Measurements from ENCODE around the gene PLEKHA6.
A peak's percentile ranks its signal among the peaks of the same experiment; 100 is the strongest.

The PLEKHA6 gene

DNA sequence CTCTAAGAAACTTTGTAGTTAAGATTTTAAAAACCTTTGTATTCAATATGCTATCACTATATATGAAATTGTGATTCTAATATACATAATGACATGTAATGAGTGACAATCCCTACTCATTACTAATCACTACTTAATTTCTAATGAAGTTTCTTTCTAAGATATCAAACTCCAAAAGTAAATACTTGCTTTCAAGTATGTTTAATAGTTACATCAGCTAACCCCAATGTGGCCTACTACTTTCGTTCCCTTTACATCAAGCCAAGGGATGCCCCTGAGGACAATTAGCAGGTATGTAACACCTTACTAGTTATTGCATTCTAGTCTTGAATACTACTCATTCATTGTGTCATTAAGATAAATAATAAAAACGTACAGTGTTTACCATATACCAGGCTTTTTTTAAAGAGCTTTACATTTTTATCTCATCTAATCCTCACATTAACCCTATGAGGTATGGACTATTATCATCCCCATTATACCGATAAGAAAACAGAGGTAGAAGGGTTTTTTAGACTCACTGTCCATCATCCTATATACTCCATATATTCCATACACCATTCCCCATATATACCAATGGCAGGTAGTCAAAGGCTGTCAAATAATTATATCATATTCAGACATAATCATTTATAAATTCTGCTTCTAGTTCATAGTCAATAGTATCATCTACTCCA lies 47.7 kb upstream of the PLEKHA6 start:
- H2BK12ac ChIP-seq (ENCODE audit: low read length in 2 of 2), result no peak overlapping the region
- H3K4me3 ChIP-seq (ENCODE audit: insufficient read depth in 1 of 2, low read depth in 1 of 2, low read length in 2 of 2), result peak overlapping the region in 1 of 2 experiments; percentile 89
- no peak overlapping the region for H3K18ac ChIP-seq (ENCODE audit: low read depth in 1 of 2, low read length in 2 of 2)
- H4K91ac ChIP-seq (ENCODE audit: low read length), result no peak overlapping the region
- H3K9me3 ChIP-seq (ENCODE audit: control insufficient read depth, low read length), result no peaks in the 10 kb centered on the region
- H2BK15ac ChIP-seq (ENCODE audit: low read depth, poor library complexity, severe bottlenecking), result no peak overlapping the region
- no peak overlapping the region for H3K14ac ChIP-seq (ENCODE audit: low read length in 2 of 2)
- peaks cover 8 to 60% of the 10 kb centered on the region in 2 experiments for H3K36me3 ChIP-seq (ENCODE audit: control insufficient read depth in 1 of 2, insufficient read depth in 2 of 2, low read depth in 1 of 2, low read length in 2 of 2)
- H3K27me3 ChIP-seq (ENCODE audit: control insufficient read depth in 1 of 2, insufficient read depth in 1 of 2, low read length in 2 of 2), result no peaks in the 10 kb centered on the region
- no peak overlapping the region for H3K4ac ChIP-seq (ENCODE audit: low read depth in 1 of 2, low read length in 2 of 2)
- peak overlapping the region; percentile 46 for H3K4me2 ChIP-seq (ENCODE audit: low read length, poor library complexity, severe bottlenecking)
- H3K79me1 ChIP-seq (replicated peaks; ENCODE audit: low read length, poor library complexity, severe bottlenecking), result peaks cover 3% of the 10 kb centered on the region
- H2AFZ ChIP-seq (ENCODE audit: low read depth, low read length), result no peak overlapping the region
- no peak overlapping the region for H2BK5ac ChIP-seq (ENCODE audit: low read depth, low read length, poor library complexity, severe bottlenecking)
- DNase-seq, result peak; percentile 23
- peak overlapping the region; percentile 100 for H3K9ac ChIP-seq (ENCODE audit: low read length)
- no peak overlapping the region for H4K8ac ChIP-seq (ENCODE audit: low read length)
- H3K27ac ChIP-seq (ENCODE audit: low read length, poor library complexity, severe bottlenecking), result no peak overlapping the region
- H2AK5ac ChIP-seq (ENCODE audit: low read length, severe bottlenecking), result no peak overlapping the region
- no peak overlapping the region for H2BK120ac ChIP-seq (ENCODE audit: low read depth, low read length)
- peaks cover under 1% of the 10 kb centered on the region for H3K4me1 ChIP-seq (ENCODE audit: control insufficient read depth, insufficient read depth, low read depth, low read length)
- 21% methylated on average over 2 of the region's 3 CpGs for WGBS
- no peak overlapping the region for H3K23ac ChIP-seq (ENCODE audit: low read length in 2 of 2)

DNA sequence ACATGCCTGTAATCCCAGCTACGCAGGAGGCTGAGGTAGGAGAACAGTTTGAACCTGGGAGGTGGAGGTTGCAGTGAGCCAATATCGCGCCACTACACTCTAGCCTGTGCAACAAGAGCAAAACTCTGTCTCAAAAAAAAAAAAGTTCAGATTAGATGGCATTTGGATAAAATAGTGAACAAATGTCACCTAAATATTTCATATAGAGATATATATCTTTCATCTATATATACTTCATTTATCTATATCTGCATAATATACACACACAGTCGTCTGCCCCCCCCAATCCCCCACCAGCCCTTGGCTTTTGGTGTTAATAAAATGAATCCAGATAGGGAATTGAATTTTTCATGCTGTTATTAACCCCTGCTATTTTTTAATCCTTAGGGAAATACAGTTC lies 46.9 kb upstream of the PLEKHA6 start:
- H3K36me3 ChIP-seq (ENCODE audit: control insufficient read depth in 1 of 2, insufficient read depth in 2 of 2, low read depth in 1 of 2, low read length in 2 of 2), result peaks cover 11 to 66% of the 10 kb centered on the region in 2 experiments
- H3K27me3 ChIP-seq (ENCODE audit: control insufficient read depth in 1 of 2, insufficient read depth in 1 of 2, low read length in 2 of 2), result no peaks in the 10 kb centered on the region
- H3K23ac ChIP-seq (ENCODE audit: low read length in 2 of 2), result no peak overlapping the region
- H3K27ac ChIP-seq (ENCODE audit: low read length, poor library complexity, severe bottlenecking), result no peak overlapping the region
- H2BK15ac ChIP-seq (ENCODE audit: low read depth, poor library complexity, severe bottlenecking), result no peak overlapping the region
- peak overlapping the region; percentile 70 for H3K4me2 ChIP-seq (ENCODE audit: low read length, poor library complexity, severe bottlenecking)
- no peak overlapping the region for H3K4ac ChIP-seq (ENCODE audit: low read depth in 1 of 2, low read length in 2 of 2)
- 82% methylated on average over 1 of the region's 4 CpGs for WGBS
- H3K9ac ChIP-seq (ENCODE audit: low read length), result peak overlapping the region; percentile 100
- no peak overlapping the region for H2AK5ac ChIP-seq (ENCODE audit: low read length, severe bottlenecking)
- no peak overlapping the region for H2BK120ac ChIP-seq (ENCODE audit: low read depth, low read length)
- peaks cover 4% of the 10 kb centered on the region for H3K79me1 ChIP-seq (replicated peaks; ENCODE audit: low read length, poor library complexity, severe bottlenecking)
- no peak overlapping the region for H2AFZ ChIP-seq (ENCODE audit: low read depth, low read length)
- no peak overlapping the region for H4K91ac ChIP-seq (ENCODE audit: low read length)
- H3K4me1 ChIP-seq (ENCODE audit: control insufficient read depth, insufficient read depth, low read depth, low read length), result peaks cover 2% of the 10 kb centered on the region
- H2BK12ac ChIP-seq (ENCODE audit: low read length in 2 of 2), result no peak overlapping the region
- peak; percentile 10 for DNase-seq
- H4K8ac ChIP-seq (ENCODE audit: low read length), result no peak overlapping the region
- no peak overlapping the region for H2BK5ac ChIP-seq (ENCODE audit: low read depth, low read length, poor library complexity, severe bottlenecking)
- H3K9me3 ChIP-seq (ENCODE audit: control insufficient read depth, low read length), result no peaks in the 10 kb centered on the region
- no peak overlapping the region for H3K18ac ChIP-seq (ENCODE audit: low read depth in 1 of 2, low read length in 2 of 2)
- no peak overlapping the region for H3K14ac ChIP-seq (ENCODE audit: low read length in 2 of 2)
- peak overlapping the region in 1 of 2 experiments; percentile 89 for H3K4me3 ChIP-seq (ENCODE audit: insufficient read depth in 1 of 2, low read depth in 1 of 2, low read length in 2 of 2)

DNA sequence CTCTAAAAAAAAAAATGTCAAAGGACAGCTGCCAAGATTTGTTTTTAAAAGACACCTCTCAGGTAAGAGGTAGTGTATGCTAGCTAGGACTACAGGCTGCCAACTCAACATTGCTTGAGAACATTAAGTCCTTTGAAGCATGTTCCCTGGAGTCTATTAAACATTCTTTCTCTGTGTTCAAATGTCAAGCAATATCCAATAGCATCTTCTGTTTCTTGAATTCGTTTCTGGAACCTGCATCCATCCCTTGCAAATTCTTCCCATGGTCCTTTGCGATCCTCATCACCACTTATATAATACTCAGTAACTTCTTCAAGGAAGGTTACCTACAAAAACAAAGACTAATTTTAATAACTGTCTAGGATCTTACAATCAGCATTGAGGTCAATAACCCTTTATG lies 46.3 kb upstream of the PLEKHA6 start:
- Histone ChIP-seq H2BK12ac (ENCODE audit: low read length in 2 of 2) (no peak overlapping the region), H3K18ac (ENCODE audit: low read depth in 1 of 2, low read length in 2 of 2) (no peak overlapping the region), H3K9me3 (ENCODE audit: control insufficient read depth, low read length) (no peaks in the 10 kb centered on the region), H3K9ac (ENCODE audit: low read length) (peak overlapping the region; percentile 100), H4K91ac (ENCODE audit: low read length) (no peak overlapping the region), H3K79me1 (replicated peaks; ENCODE audit: low read length, poor library complexity, severe bottlenecking) (peaks cover 4% of the 10 kb centered on the region), H3K4me2 (ENCODE audit: low read length, poor library complexity, severe bottlenecking) (peak overlapping the region; percentile 9), H2AK5ac (ENCODE audit: low read length, severe bottlenecking) (no peak overlapping the region), H4K8ac (ENCODE audit: low read length) (no peak overlapping the region), H3K23ac (ENCODE audit: low read length in 2 of 2) (no peak overlapping the region), H2BK120ac (ENCODE audit: low read depth, low read length) (no peak overlapping the region), H2BK15ac (ENCODE audit: low read depth, poor library complexity, severe bottlenecking) (no peak overlapping the region), H3K27me3 (ENCODE audit: control insufficient read depth in 1 of 2, insufficient read depth in 1 of 2, low read length in 2 of 2) (no peaks in the 10 kb centered on the region), H3K14ac (ENCODE audit: low read length in 2 of 2) (no peak overlapping the region), H2BK5ac (ENCODE audit: low read depth, low read length, poor library complexity, severe bottlenecking) (no peak overlapping the region), H3K4me3 (ENCODE audit: insufficient read depth in 1 of 2, low read depth in 1 of 2, low read length in 2 of 2) (peak overlapping the region in 1 of 2 experiments; percentile 89), H3K4me1 (ENCODE audit: control insufficient read depth, insufficient read depth, low read depth, low read length) (peaks cover 2% of the 10 kb centered on the region), H3K27ac (ENCODE audit: low read length, poor library complexity, severe bottlenecking) (no peak overlapping the region), H3K4ac (ENCODE audit: low read depth in 1 of 2, low read length in 2 of 2) (no peak overlapping the region), H2AFZ (ENCODE audit: low read depth, low read length) (no peak overlapping the region), H3K36me3 (ENCODE audit: control insufficient read depth in 1 of 2, insufficient read depth in 2 of 2, low read depth in 1 of 2, low read length in 2 of 2) (peaks cover 11 to 70% of the 10 kb centered on the region in 2 experiments)
- WGBS, result 87% methylated on average over 2 of the region's 2 CpGs
- peak; percentile 25 for DNase-seq

DNA sequence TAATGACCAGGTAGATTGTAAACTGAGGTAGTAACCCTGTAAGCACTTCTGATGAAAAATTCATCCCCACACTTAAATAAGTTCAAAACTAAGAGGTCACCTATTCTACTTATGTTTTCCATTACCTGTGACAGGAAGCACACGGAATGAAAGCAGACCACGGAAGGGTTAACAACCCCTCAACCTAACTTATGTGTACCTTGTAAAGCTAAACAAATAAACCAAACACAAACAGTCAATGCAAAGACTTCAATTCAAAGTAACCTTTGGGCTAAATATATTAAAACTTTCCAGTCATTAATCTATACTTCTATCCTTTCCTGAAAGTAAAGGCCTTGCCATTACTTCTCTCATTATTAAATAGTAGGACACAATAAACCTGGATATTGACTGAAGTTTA lies 44.9 kb upstream of the PLEKHA6 start:
- peaks cover 4% of the 10 kb centered on the region for H3K79me1 ChIP-seq (replicated peaks; ENCODE audit: low read length, poor library complexity, severe bottlenecking)
- no peak overlapping the region for H2AFZ ChIP-seq (ENCODE audit: low read depth, low read length)
- H3K27me3 ChIP-seq (ENCODE audit: control insufficient read depth in 1 of 2, insufficient read depth in 1 of 2, low read length in 2 of 2), result no peaks in the 10 kb centered on the region
- H3K14ac ChIP-seq (ENCODE audit: low read length in 2 of 2), result no peak overlapping the region
- H3K4me3 ChIP-seq (ENCODE audit: insufficient read depth in 1 of 2, low read depth in 1 of 2, low read length in 2 of 2), result no peak overlapping the region
- no peak overlapping the region for H2BK5ac ChIP-seq (ENCODE audit: low read depth, low read length, poor library complexity, severe bottlenecking)
- no peak overlapping the region for H2BK12ac ChIP-seq (ENCODE audit: low read length in 2 of 2)
- H3K9ac ChIP-seq (ENCODE audit: low read length), result no peak overlapping the region
- peaks cover 17 to 79% of the 10 kb centered on the region in 2 experiments for H3K36me3 ChIP-seq (ENCODE audit: control insufficient read depth in 1 of 2, insufficient read depth in 2 of 2, low read depth in 1 of 2, low read length in 2 of 2)
- H3K27ac ChIP-seq (ENCODE audit: low read length, poor library complexity, severe bottlenecking), result no peak overlapping the region
- no peak overlapping the region for H3K23ac ChIP-seq (ENCODE audit: low read length in 2 of 2)
- no peak overlapping the region for H2AK5ac ChIP-seq (ENCODE audit: low read length, severe bottlenecking)
- no peak overlapping the region for H3K4ac ChIP-seq (ENCODE audit: low read depth in 1 of 2, low read length in 2 of 2)
- peaks cover 2% of the 10 kb centered on the region for H3K4me1 ChIP-seq (ENCODE audit: control insufficient read depth, insufficient read depth, low read depth, low read length)
- H2BK120ac ChIP-seq (ENCODE audit: low read depth, low read length), result no peak overlapping the region
- no peak overlapping the region for H4K8ac ChIP-seq (ENCODE audit: low read length)
- WGBS, result 91% methylated on average over 2 of the region's 2 CpGs
- no peak overlapping the region for H3K4me2 ChIP-seq (ENCODE audit: low read length, poor library complexity, severe bottlenecking)
- no peak for DNase-seq
- H3K18ac ChIP-seq (ENCODE audit: low read depth in 1 of 2, low read length in 2 of 2), result no peak overlapping the region
- no peak overlapping the region for H2BK15ac ChIP-seq (ENCODE audit: low read depth, poor library complexity, severe bottlenecking)
- no peaks in the 10 kb centered on the region for H3K9me3 ChIP-seq (ENCODE audit: control insufficient read depth, low read length)
- H4K91ac ChIP-seq (ENCODE audit: low read length), result no peak overlapping the region

All from mesenchymal stem cell (in vitro differentiated cells and primary cell).